OCI-LY1 (cell line): ENCODE measurements around the gene CXCL13.

Experiments used
- H2AFZ ChIP-seq: fragments of 200-600 bp; sonication (generic), shearing (Covaris generic); 2 replicates; pipeline ENCODE4 v1.6.0; 2014; ENCODE audit warnings: antibody characterized with exemption, mild to moderate bottlenecking, low read length
- H3F3A ChIP-seq: fragments of 200-600 bp; sonication (generic), shearing (Covaris generic); 2 replicates; pipeline ENCODE4 v1.6.0; 2014; ENCODE audit warnings: mild to moderate bottlenecking, antibody characterized with exemption, low read length, moderate library complexity; ENCODE audit not compliant: insufficient read depth
- H3K27ac ChIP-seq: fragments of 200-600 bp; sonication (generic); 2 replicates; pipeline ENCODE4 v1.5.1; 2014; ENCODE audit warnings: low read length, mixed run types, mild to moderate bottlenecking, low read depth; ENCODE audit not compliant: poor library complexity, severe bottlenecking
- H3K27me3 ChIP-seq: fragments of 200-600 bp; sonication (generic); 2 replicates; pipeline ENCODE4 v1.6.0; 2014; ENCODE audit warnings: antibody characterized with exemption, mild to moderate bottlenecking, low read length, moderate library complexity; ENCODE audit not compliant: insufficient read depth
- H3K36me3 ChIP-seq: fragments of 200-600 bp; sonication (generic); 2 replicates; pipeline ENCODE4 v1.6.1; 2014; ENCODE audit warnings: mild to moderate bottlenecking, antibody characterized with exemption, low read length, moderate library complexity, mixed read lengths; ENCODE audit not compliant: insufficient read depth
- H3K4me1 ChIP-seq: fragments of 200-600 bp; sonication (generic); 2 replicates; pipeline ENCODE4 v1.5.1; 2014; ENCODE audit warnings: mild to moderate bottlenecking, low read length, moderate library complexity; ENCODE audit not compliant: insufficient read depth, severe bottlenecking
- H3K4me2 ChIP-seq: fragments of 200-600 bp; sonication (generic), shearing (Covaris generic); 2 replicates; pipeline ENCODE4 v1.6.1; 2014; ENCODE audit warnings: low read length
- H3K4me3 ChIP-seq: fragments of 200-600 bp; sonication (generic); 2 replicates; pipeline ENCODE4 v1.5.1; 2014; ENCODE audit warnings: low read length, low read depth, mild to moderate bottlenecking, mixed read lengths; ENCODE audit not compliant: poor library complexity, severe bottlenecking
- H3K79me2 ChIP-seq: fragments of 200-600 bp; shearing (Covaris generic); 2 replicates; pipeline ENCODE4 v1.6.1; 2016; ENCODE audit warnings: mixed run types, low read length, mixed read lengths; ENCODE audit not compliant: insufficient read depth
- H3K9ac ChIP-seq: fragments of 200-600 bp; sonication (generic), shearing (Covaris generic); 2 replicates; pipeline ENCODE4 v1.6.1; 2014; ENCODE audit warnings: mild to moderate bottlenecking, low read length, mixed read lengths
- H3K9me2 ChIP-seq: fragments of 200-600 bp; sonication (generic), shearing (Covaris generic); 2 replicates; pipeline ENCODE4 v1.6.1; 2014; ENCODE audit warnings: low read depth, mild to moderate bottlenecking, low read length, mixed read lengths
- H3K9me3 ChIP-seq: fragments of 200-600 bp; shearing (Covaris generic); 2 replicates; pipeline ENCODE4 v1.6.1; 2014; ENCODE audit warnings: low read length, mixed read lengths
- H4K20me1 ChIP-seq: fragments of 200-600 bp; sonication (generic), shearing (Covaris generic); 2 replicates; pipeline ENCODE4 v1.6.0; 2016; ENCODE audit warnings: mild to moderate bottlenecking, low read length; ENCODE audit not compliant: insufficient read depth
- CTCF ChIP-seq: fragments of 200-600 bp; sonication (generic), shearing (Covaris generic); IDR thresholded peaks from 2 replicates; pipeline ENCODE4 v1.5.1; 2017; ENCODE audit warnings: mild to moderate bottlenecking, antibody characterized with exemption, low read length, moderate library complexity, mixed read lengths
- EZH2 ChIP-seq: fragments of 200-600 bp; sonication (generic), shearing (Covaris generic); IDR thresholded peaks from 2 replicates; pipeline ENCODE4 v1.8.0; 2017; ENCODE audit warnings: borderline replicate concordance, mixed run types, mild to moderate bottlenecking, antibody characterized with exemption, low read length, moderate library complexity, mixed read lengths

The CXCL13 gene

GRCh38 chr4:77631276-77631675 is 25.7 kb downstream of the CXCL13 start:
- Histone ChIP-seq H3K4me2 (no peak overlapping the region), H3K9me2 (no peaks in the 10 kb centered on the region), H3K4me1 (no peaks in the 10 kb centered on the region), H3F3A (no peaks in the 10 kb centered on the region), H3K36me3 (no peaks in the 10 kb centered on the region), H3K9me3 (no peaks in the 10 kb centered on the region), H3K27ac (no peak overlapping the region), H3K9ac (no peak overlapping the region), H3K4me3 (no peak overlapping the region), H2AFZ (no peak overlapping the region), H4K20me1 (no peaks in the 10 kb centered on the region), H3K27me3 (no peaks in the 10 kb centered on the region), H3K79me2 (no peaks in the 10 kb centered on the region)
- TF ChIP-seq EZH2 (no peak), CTCF (no peak)

- Histone ChIP-seq H3K27ac (no peak overlapping the region), H4K20me1 (no peaks in the 10 kb centered on the region), H3K4me1 (no peaks in the 10 kb centered on the region), H3F3A (no peaks in the 10 kb centered on the region), H3K9me2 (no peaks in the 10 kb centered on the region), H3K9ac (no peak overlapping the region), H2AFZ (no peak overlapping the region), H3K27me3 (no peaks in the 10 kb centered on the region), H3K4me2 (no peak overlapping the region), H3K36me3 (no peaks in the 10 kb centered on the region), H3K79me2 (no peaks in the 10 kb centered on the region), H3K9me3 (no peaks in the 10 kb centered on the region), H3K4me3 (no peak overlapping the region)
- TF ChIP-seq EZH2 (no peak), CTCF (no peak)
Observed at GRCh38 chr4:77634132-77634785, 28.6 kb downstream of the CXCL13 start.

- Histone ChIP-seq H3K27ac (no peak overlapping the region), H3K4me1 (no peaks in the 10 kb centered on the region), H3K79me2 (no peaks in the 10 kb centered on the region), H3K9me3 (no peaks in the 10 kb centered on the region), H3K4me2 (no peak overlapping the region), H3K9me2 (no peaks in the 10 kb centered on the region), H3K36me3 (no peaks in the 10 kb centered on the region), H3K4me3 (no peak overlapping the region), H3F3A (no peaks in the 10 kb centered on the region), H3K27me3 (no peaks in the 10 kb centered on the region), H2AFZ (no peak overlapping the region), H3K9ac (no peak overlapping the region), H4K20me1 (no peaks in the 10 kb centered on the region)
- no peak for TF ChIP-seq EZH2
- TF ChIP-seq CTCF: no peak
Observed at GRCh38 chr4:77635246-77635645, 29.6 kb downstream of the CXCL13 start.
